Activated CD4-positive, alpha-beta T cell treated with anti-CD3 and anti-CD28 coated beads, Interleukin-10, Interleukin-2, amounts not matched to agents 100 ng/mL and 50 ng/mL, durations not matched to agents 16 hours and 8 hours (primary cell): ENCODE results near the gene IDUA.
"Not testable (repeated sequence)": the region's sequence is repeated elsewhere in the genome, so short reads cannot be mapped to it uniquely, and the experiment has no call there.

Source experiments
- DNase-seq: peaks from one replicate; pipeline ENCODE4 v3.0.0-alpha.2; 2020

IDUA gene

GRCh38 chr4:967113-968104, 19.4 kb upstream of the IDUA start:
- no peak for DNase-seq

DNA sequence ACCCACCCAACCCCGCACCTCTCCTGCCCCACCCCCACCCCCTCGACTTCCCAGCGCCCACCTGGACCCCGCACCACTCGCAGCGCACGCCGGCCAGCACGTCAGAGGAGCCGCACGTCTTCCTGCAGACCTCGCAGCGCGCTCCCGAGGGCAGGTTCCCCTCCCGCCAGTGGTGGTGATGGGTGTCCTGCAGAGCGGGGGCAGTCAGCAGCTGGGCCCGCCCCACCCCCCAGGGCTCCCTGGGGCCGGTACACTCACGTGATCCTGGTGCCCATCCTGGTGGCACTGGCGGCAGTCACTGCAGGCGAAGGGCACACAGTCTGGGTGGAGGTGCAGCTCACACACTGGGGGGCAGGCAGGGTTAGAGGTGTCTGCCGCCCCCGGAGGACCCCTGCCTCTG, 18.6 kb upstream of the IDUA start:
- no peak for DNase-seq

DNA sequence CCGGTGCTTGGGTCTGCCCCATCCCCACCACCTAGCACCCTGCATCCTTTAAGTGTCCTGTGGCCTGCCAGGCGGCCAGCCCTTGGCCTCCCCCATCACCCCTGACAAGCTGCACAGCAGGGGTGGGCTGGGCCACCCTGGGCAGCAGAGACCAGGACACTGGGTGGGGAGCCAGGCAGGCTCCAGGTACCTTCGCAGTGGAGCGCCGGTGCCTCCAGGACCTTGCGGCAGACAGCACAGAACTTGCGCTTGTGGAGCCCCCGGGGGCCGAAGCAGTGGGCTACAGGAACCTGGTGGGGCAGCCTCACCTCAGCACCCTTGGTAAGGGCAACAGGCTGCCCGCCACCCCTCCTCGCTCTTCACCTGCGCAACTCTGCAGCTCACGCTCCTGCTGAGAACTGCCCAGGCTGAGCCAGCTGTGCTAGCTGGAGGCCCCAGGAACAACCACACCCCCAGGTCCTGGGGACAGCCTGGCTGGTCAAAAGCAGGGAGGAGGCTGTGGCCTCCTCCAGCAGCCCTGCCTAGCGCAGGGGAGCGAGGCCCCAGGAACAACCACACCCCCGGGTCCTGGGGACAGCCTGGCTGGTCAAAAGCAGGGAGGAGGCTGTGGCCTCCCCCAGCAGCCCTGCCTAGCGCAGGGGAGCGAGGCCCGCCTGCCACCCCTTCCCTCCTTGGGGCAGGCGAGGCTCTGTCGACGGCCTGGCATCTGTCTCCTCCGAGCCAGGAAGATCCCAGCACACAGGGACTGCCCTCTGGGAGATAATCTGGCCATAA, 18.0 kb upstream of the IDUA start:
- no peak for DNase-seq

- no peak for DNase-seq
These were observed 16.6 kb upstream of the IDUA start for GRCh38 chr4:970046-970745.

- no peak for DNase-seq
These were observed 15.9 kb upstream of the IDUA start for GRCh38 chr4:970854-971520.

- DNase-seq, result no peak
These were observed 15.0 kb upstream of the IDUA start for GRCh38 chr4:971666-972500.

DNA sequence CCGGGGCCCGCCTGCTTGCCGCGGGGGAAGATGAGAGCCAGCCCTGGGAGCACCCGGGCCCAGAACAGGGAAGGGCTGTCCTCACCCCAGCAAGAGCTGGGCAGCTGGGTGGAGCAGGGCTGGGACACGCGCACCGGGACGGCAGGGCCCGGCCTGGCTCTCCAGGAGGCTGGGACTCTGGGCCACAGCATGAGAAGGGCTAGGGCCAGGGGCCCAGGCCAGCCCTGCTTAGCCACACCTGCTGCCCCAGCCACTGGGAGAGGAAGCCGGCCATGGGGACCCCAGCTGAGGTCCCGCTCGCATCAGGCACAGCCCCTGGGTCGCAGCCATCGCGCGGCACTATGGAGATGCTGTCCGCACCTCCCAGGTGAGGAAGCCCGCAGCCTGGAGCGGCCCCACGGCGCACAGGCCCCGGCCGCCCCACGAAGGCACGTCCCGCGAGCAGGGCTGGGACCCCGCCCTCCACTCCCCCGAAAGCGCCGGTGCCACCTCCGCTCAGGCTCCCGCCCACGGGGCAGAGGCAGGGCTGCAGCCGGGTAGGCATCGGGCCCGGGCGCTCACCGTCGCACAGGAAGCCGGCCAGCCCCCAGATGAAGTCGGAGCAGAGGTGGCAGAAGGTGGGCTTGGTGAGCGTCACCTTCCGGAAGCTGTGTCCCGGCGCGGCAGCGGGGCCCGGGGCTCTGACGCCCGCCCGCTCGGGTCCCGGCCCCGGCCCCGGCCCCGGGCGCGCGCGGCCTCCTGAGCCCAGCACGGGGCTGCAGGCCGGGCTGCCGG, 14.0 kb upstream of the IDUA start:
- DNase-seq, result peak; percentile 53

- DNase-seq, result peak; percentile 91
These were observed 13.1 kb upstream of the IDUA start, which contains the start of gene DGKQ for GRCh38 chr4:973431-974397. Gene DGKQ (minus strand): TSS chr4:973569. CDS start chr4:973482, 87 bp downstream.

GRCh38 chr4:974668-975067, 12.2 kb upstream of the IDUA start:
- DNase-seq, result no peak

- DNase-seq, result not testable (repeated sequence)
These were observed 10.8 kb upstream of the IDUA start for GRCh38 chr4:976016-976415.

- DNase-seq, result no peak
These were observed 7.7 kb upstream of the IDUA start for GRCh38 chr4:978957-979701.

DNA sequence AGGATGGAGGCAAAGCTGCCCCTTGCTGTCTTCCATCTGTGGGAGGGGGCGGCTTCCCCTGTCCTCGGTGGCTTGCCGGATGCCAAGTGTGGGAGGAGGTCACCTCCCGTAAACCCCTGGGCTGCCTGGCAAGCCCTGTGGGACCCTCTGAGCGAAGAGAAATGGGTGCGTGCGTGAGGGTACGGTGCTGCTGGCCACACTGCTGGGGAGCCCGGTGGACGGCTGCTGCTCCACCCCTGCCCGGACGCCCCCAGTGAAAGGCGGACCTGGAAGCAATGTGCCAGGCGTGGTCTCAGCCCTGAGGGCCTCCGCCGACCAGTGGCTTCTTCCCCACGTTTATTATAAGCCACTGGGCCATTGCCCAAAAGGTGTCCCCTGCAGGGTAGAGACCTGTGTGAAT, 4.6 kb upstream of the IDUA start:
- no peak for DNase-seq

- DNase-seq, result no peak
These were observed 4.0 kb upstream of the IDUA start for GRCh38 chr4:982814-983213.

- DNase-seq, result no peak
These were observed 2.3 kb upstream of the IDUA start for GRCh38 chr4:984336-985054.

DNA sequence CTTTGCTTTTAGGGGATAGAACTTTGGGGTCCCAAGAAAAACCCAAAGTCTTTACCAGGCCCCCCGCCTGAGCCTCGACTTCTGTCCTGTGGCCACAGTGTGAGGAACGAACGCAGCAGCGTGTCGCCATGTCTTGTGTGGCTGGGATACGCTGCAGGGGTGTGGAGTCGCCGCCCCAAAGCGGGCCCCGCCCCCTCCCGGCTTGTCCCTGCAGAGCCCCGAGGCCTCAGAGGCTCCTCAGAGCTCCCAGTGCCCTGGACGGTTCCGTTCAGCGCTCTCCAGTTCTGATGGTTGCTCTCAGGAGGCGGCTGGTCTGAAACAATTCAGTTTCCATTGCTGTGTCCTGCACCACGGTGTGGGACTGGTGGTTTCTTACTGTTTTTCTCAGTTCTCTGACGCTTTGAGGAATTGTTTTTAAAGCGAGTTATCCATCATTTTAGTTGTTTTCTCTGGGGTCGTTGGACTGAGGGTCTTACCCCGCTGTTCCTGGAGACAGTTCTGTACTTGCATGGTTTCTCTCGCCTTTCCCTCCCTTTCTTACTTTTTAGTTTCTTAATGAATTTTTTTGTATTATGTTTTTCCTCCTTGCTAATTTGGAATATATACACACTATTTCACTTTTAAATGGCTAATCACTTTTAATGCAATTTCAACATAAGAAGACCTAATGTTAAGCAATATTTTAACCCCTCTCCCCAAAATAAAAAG, 1.6 kb upstream of the IDUA start:
- DNase-seq, result peak; percentile 66

- no peak for DNase-seq
These were observed 391 bp upstream of the IDUA start for GRCh38 chr4:986428-986878.
